PFSK-1 (cell line): Measurements from ENCODE around the gene FAM163B.

ENCODE experiments used
- FOXP2 ChIP-seq: optimal IDR thresholded peaks from 2 replicates; pipeline ENCODE3; 2011; ENCODE audit warnings: borderline replicate concordance, control low read depth, inconsistent platforms; ENCODE audit not compliant: insufficient read depth; ENCODE audit errors: extremely low read length, extremely low read depth
- POLR2AphosphoS5 ChIP-seq: IDR thresholded peaks from 2 replicates; pipeline ENCODE4 v1.6.1; 2012; ENCODE audit warnings: low read depth, mild to moderate bottlenecking, control low read depth, low read length, moderate library complexity
- SIN3A ChIP-seq: IDR thresholded peaks from 2 replicates; pipeline ENCODE4 v1.6.1; 2012; ENCODE audit warnings: mild to moderate bottlenecking, low read length, moderate library complexity, borderline replicate concordance; ENCODE audit not compliant: insufficient read depth
- TAF1 ChIP-seq: IDR thresholded peaks from 2 replicates; pipeline ENCODE4 v1.6.1; 2012; ENCODE audit warnings: low read length, control low read depth, borderline replicate concordance; ENCODE audit not compliant: insufficient read depth
- TF ChIP-seq, protein P1 (sequence below), 2 experiments: IDR thresholded peaks; 2 replicates each; pipeline versions ENCODE4 v1.6.1 to v1.8.0; 2011 to 2012; ENCODE audit warnings: low read depth in 2 of 2, low read length in 2 of 2, control low read depth in 1 of 2, inconsistent platforms in 1 of 2, mild to moderate bottlenecking in 1 of 2, moderate library complexity in 1 of 2; ENCODE audit not compliant: insufficient read depth in 1 of 2

DNA sequence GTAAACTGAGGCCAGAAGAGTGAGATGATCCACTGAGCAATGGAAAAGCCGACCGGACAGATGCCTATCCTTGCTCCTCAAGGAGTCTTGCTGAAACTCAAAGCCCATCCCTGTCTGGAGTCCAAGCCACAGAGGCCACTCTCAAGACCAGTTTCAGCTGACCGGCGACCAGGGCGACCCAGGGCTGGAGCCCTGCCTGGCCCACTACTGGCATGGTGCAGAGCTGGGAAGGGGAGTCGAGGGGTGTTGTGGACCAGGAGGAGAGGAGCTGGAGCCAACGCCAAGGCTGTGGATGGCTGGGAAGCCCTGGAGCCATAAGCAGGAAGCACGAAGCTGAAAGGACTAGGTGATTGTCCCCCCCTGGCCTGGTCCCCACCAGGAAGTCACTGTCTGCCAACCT, 22.1 kb downstream of the FAM163B start:
- TF ChIP-seq, protein P1, sequence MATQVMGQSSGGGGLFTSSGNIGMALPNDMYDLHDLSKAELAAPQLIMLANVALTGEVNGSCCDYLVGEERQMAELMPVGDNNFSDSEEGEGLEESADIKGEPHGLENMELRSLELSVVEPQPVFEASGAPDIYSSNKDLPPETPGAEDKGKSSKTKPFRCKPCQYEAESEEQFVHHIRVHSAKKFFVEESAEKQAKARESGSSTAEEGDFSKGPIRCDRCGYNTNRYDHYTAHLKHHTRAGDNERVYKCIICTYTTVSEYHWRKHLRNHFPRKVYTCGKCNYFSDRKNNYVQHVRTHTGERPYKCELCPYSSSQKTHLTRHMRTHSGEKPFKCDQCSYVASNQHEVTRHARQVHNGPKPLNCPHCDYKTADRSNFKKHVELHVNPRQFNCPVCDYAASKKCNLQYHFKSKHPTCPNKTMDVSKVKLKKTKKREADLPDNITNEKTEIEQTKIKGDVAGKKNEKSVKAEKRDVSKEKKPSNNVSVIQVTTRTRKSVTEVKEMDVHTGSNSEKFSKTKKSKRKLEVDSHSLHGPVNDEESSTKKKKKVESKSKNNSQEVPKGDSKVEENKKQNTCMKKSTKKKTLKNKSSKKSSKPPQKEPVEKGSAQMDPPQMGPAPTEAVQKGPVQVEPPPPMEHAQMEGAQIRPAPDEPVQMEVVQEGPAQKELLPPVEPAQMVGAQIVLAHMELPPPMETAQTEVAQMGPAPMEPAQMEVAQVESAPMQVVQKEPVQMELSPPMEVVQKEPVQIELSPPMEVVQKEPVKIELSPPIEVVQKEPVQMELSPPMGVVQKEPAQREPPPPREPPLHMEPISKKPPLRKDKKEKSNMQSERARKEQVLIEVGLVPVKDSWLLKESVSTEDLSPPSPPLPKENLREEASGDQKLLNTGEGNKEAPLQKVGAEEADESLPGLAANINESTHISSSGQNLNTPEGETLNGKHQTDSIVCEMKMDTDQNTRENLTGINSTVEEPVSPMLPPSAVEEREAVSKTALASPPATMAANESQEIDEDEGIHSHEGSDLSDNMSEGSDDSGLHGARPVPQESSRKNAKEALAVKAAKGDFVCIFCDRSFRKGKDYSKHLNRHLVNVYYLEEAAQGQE (IDR thresholded peaks at IDR 0.05; ENCODE audit: insufficient read depth in 1 of 2, low read depth in 2 of 2, low read length in 2 of 2), result no peak
- no peak for TF ChIP-seq POLR2AphosphoS5
- TF ChIP-seq FOXP2, result no peak
- no peak for TF ChIP-seq SIN3A
- no peak for TF ChIP-seq TAF1
